GM18511 (cell line): Measurements from ENCODE around the gene CTXND1.
"Not testable (repeated sequence)": the region's sequence is repeated elsewhere in the genome, so short reads cannot be mapped to it uniquely, and the experiment has no call there.

Experiments used
- ATAC-seq: cut with Tn5 transposase; IDR thresholded peaks from one replicate; pipeline ENCODE4 v1.9.1; 2021; ENCODE audit warnings: mild to moderate bottlenecking, moderate library complexity; ENCODE audit not compliant: unreplicated experiment

CTXND1 gene

GRCh38 chr15:80160570-80161156 lies 91.3 kb downstream of the CTXND1 start:
- peak; percentile 82 for ATAC-seq

DNA sequence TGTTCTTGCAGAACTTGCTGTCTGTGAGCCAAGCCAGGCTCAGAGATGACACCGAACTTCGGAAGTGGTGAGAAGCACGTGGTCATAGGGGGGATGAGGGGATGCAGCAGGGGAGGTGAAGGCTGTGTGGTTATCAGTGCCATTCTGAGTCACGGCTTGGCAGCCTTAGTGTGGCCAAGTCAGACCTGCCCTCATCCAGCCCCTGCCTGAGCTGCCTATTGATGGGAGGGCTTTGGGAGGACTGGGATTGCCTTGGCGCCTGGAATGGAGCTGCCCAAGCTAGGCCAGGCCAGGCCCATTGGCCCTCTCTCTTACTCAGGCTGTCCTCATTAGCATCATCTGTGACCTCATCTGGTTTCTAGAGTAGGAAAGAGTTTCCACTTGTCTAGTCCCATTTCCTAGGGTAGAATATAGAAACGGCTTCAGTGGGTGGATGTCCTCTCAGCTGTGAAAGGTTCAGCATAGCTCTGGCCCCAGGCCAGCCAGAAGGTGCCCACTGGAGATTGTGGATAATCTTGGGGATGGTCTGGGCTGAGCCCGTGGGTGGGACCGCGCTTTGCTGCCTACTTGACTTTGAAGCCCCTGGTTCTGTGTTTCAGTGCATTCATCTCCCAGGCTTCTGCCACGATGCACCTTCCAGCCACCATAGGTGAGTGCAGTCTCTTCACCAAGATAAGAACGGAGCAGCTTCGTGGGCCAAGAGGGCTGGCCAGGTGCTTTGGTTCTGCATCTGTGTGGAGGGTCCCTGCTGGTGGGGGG lies 92.0 kb downstream of the CTXND1 start:
- peak; percentile 58 for ATAC-seq

DNA sequence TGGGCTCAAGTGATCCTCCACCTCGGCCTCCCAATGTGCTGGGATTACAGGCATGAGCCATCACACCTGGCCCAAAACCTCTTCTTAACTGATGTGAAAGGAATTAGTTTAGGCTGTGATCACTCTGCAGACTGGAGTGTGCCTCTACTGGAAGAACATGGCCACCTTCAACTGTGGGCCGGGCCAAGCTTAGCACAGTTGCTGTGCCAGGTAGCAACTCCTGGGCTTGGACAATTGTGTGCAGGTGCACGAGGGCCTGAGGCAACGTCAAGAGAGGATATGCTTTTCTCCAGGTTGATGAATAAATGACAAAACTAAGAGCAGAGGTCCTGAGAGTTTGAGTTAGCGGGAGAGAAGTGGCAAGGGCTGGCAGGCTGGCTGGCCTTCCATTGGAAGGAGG lies 92.7 kb downstream of the CTXND1 start:
- no peak for ATAC-seq

- no peak for ATAC-seq
Measured at GRCh38 chr15:80157215-80157614, 94.8 kb downstream of the CTXND1 start.

GRCh38 chr15:80156176-80156720 lies 95.8 kb downstream of the CTXND1 start:
- ATAC-seq = no peak

DNA sequence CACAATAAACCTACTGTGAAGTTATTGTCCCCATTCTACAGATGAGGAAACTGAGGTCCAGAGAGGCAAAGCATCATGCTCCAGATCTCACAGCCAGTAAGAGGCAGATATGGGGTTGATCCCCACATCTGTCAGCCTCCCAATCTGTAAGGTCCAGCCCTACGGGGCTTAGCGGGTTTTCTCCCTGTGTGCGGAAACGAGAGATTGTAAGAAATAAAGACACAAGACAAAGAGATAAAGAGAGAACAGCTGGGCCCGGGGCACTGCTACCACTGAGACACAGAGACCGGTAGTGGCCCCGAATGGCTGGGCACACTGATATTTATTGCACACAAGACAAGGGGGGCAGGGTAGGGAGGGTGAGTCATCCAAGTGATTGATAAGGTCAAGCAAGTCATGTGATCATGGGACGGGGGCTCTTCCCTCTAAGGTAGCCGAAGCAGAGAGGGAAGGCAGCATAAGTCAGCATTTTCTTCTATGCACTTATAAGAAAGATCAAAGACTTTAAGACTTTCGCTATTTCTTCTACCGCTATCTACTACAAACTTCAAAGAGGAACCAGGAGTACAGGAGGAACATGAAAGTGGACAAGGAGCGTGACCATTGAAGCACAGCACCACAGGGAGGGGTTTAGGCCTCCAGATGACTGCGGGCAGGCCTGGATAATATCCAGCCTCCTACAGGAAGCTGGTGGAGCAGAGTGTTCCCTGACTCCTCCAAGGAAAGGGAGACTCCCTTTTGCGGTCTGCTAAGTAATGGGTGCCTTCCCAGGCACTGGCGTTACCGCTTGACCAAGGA lies 96.4 kb downstream of the CTXND1 start:
- ATAC-seq = not testable (repeated sequence)

GRCh38 chr15:80155001-80155377 lies 97.0 kb downstream of the CTXND1 start:
- ATAC-seq = no peak

DNA sequence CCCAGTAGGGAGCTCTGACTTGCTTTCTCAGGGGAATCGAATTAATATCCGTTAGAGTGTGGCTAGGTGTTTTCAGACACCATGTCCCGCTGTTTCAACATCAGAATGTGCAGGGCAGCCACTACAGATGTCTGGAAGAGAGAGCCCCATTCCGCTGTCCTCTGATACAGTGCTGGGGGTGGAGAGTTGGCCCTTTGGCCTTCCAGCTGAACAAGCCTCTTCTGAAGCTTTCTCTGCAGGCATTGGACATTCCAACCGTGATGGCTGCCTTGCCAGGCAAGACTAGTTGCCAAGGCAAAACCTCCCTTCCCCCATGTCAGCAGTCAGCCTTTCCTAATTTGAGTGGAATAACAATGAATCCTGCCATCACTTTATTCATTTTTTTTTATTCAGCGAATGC lies 97.7 kb downstream of the CTXND1 start:
- no peak for ATAC-seq

GRCh38 chr15:80153900-80154299 lies 98.1 kb downstream of the CTXND1 start:
- no peak for ATAC-seq

DNA sequence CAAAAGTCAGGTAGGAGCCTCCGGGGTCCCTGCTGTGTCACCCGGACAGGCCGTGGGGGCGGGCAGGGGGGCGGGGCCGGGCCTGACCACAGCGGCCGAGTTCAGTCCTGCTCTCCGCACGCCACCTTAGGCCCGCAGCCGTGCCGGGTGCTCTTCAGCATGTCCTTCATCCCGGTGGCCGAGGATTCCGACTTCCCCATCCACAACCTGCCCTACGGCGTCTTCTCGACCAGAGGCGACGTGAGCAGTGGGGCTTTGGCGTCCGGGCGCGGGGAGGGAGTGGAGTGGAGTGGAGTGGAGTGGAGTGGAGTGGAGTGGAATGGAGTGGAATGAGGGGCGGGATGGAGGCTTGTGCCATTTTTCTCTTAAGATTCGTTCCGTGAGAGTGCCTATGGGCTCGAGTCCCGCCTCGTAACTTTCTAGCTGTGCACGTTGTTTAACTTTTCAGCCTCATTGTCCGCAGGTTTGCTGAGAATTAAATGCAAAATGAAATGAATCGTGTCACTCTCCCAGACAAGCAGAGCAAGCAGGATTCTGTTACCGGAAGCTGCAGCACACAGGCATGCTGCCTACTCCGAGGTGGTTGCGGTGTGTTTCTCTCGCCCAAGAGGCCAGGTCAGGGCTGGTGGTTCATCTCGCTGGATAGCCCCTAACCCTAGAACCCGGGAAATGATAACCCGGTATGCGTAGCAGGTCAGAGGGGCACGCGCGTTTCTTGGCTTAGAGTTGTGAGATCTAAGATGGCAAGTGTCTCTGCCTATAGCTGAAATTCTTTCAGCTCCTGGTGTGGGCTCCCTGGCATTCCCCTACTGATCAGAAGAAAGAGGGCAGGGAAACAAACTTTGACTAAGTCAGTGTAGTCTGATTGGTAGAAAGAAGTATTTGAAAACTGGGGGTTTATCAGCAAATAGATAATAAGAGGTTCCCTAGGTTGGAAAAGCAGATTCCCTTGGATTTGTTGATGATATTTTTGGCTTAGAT lies 98.8 kb downstream of the CTXND1 start, which contains the start of gene FAH:
Gene FAH (plus strand): TSS at position 104 of the 981 bp plus-strand sequence. CDS start 56 bp downstream, at position 160.
- peak; percentile 70 for ATAC-seq

GRCh38 chr15:80152180-80152895 lies 99.7 kb downstream of the CTXND1 start:
- peak; percentile 48 for ATAC-seq

GRCh38 chr15:80151576-80151975 lies 100.4 kb downstream of the CTXND1 start:
- no peak for ATAC-seq

DNA sequence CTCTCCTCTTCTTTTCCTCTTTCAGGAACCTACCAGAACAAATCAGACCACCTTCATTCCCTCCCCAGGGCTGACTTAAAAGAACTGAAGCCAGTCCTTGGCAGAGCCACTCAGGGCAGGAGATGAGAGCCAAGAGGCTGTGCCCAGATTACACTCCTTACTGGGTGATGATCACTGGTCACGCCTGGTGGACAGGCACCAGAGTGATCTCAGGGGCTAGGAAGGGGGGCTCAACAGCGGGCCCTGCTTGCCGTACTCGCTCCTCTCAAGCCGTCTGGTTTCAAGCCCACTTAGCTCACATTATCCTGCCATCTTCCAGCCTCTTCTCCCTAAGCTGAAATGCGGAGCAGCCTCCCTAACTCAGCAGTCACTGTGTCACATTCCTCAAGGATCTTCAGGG lies 100.9 kb downstream of the CTXND1 start:
- no peak for ATAC-seq
